ENCODE measurements around the gene EXOC8. TPM values are rescaled to one million over a fixed set of nuclear protein-coding genes. Genes with fewer than 3 reads are reported as not detected.
A peak's percentile ranks its signal among the peaks of the same experiment; 100 is the strongest.

The EXOC8 gene
- total and polyA plus RNA-seq, 2 of the 13 experiments (the other 11 are each of a cell fraction or from before 2014, with no cell fraction given), result 2.1 to 7.9 TPM

GRCh38 chr1:231319080-231319479 lies 18.6 kb downstream of the EXOC8 start:
- CTCF ChIA-PET (ENCODE audit: low intra/inter-chr PET ratio, low total read pairs), result no interaction called here
- no peak overlapping the region for H3K9ac ChIP-seq (ENCODE audit: insufficient read depth, low read depth, low read length)
- intact Hi-C loops (cut with micrococcal nuclease; ENCODE audit: unreplicated experiment), result no loop called here
- 47% methylated on average over 4 of the region's 9 CpGs for WGBS (ENCODE audit: low lambda C conversion rate)
- POLR2A ChIA-PET, result no interaction called here
- no peaks in the 10 kb centered on the region for H4K20me1 ChIP-seq (ENCODE audit: insufficient read depth, low read length)
- BruUV-seq (replicated peaks), result no TSS peak
- no peaks in the 10 kb centered on the region for H3K79me2 ChIP-seq (ENCODE audit: insufficient read depth, low read length)
- no peaks in the 10 kb centered on the region for H3K27me3 ChIP-seq (ENCODE audit: control insufficient read depth in 1 of 2, insufficient read depth in 2 of 2, low read length in 2 of 2)
- DNase-seq (ENCODE audit: low spot score), result no peak
- peak; percentile 52 for ATAC-seq
- H3K4me1 ChIP-seq (ENCODE audit: insufficient read depth, low read length), result no peaks in the 10 kb centered on the region
- H3K4me2 ChIP-seq (ENCODE audit: low read depth, low read length), result no peak overlapping the region
- in situ Hi-C loops (cut with HindIII; ENCODE audit: extremely low pct_ligation_motif_present, low pct_unique_long_range_greater_than_20kb), result no loop called here
- no peaks in the 10 kb centered on the region for H3K9me3 ChIP-seq (ENCODE audit: low read length)
- FAIRE-seq, result no peak
- no peak overlapping the region for H2AFZ ChIP-seq (ENCODE audit: low read length)
- H3K36me3 ChIP-seq (replicated peaks in 1 of 2; ENCODE audit: control insufficient read depth in 1 of 2, insufficient read depth in 2 of 2, low read length in 2 of 2), result no peaks in the 10 kb centered on the region
- no peak overlapping the region for H3K4me3 ChIP-seq (replicated peaks in 1 of 3; ENCODE audit: insufficient read depth in 1 of 3, low read depth in 2 of 3, low read length in 3 of 3)
- H3K27ac ChIP-seq (ENCODE audit: extremely low read length, insufficient read depth, low read length), result no peak overlapping the region
- TF ChIP-seq NR3C1 (CRISPR knock-in tag; IDR thresholded peaks at IDR 0.05) (no peak), ZNF430 (CRISPR knock-in tag; IDR thresholded peaks at IDR 0.05) (no peak), ZNF816 (CRISPR knock-in tag; IDR thresholded peaks at IDR 0.05; ENCODE audit: borderline replicate concordance) (no peak), ISL2 (CRISPR knock-in tag; IDR thresholded peaks at IDR 0.05) (no peak), ZNF124 (CRISPR knock-in tag; IDR thresholded peaks at IDR 0.05) (no peak), ZNF878 (CRISPR knock-in tag; IDR thresholded peaks at IDR 0.05) (no peak), MEIS2 (CRISPR knock-in tag; IDR thresholded peaks at IDR 0.05) (no peak), ZNF318 (CRISPR knock-in tag; IDR thresholded peaks at IDR 0.05) (no peak), ZFP36L2 (CRISPR knock-in tag; IDR thresholded peaks at IDR 0.05) (no peak), E2F1 (CRISPR knock-in tag; IDR thresholded peaks at IDR 0.05) (no peak), ZNF142 (CRISPR knock-in tag; IDR thresholded peaks at IDR 0.05) (no peak)

Measured in HepG2 (cell line).